MM.1S (cell line): ENCODE data around the gene LGMN.
A peak's percentile ranks its signal among the peaks of the same experiment; 100 is the strongest.

ENCODE experiments used
- DNase-seq: peaks from one replicate; pipeline ENCODE4 v3.0.0-alpha.2; 2015
- H2AFZ ChIP-seq: fragments of 300-600 bp; sonication (generic); 2 replicates; pipeline ENCODE4 v1.6.0; 2016; ENCODE audit warnings: antibody characterized with exemption, low read length
- H3F3A ChIP-seq: fragments of 300-600 bp; sonication (generic); 2 replicates; pipeline ENCODE4 v1.6.1; 2016; ENCODE audit warnings: mild to moderate bottlenecking, antibody characterized with exemption, low read length, moderate library complexity, mixed read lengths; ENCODE audit not compliant: insufficient read depth
- H3K27ac ChIP-seq: fragments of 300-600 bp; sonication (generic); 2 replicates; pipeline ENCODE4 v1.5.1; 2016; ENCODE audit warnings: mild to moderate bottlenecking, low read length
- H3K27me3 ChIP-seq: fragments of 300-600 bp; sonication (generic); replicated peaks from 2 replicates; pipeline ENCODE4 v1.6.0; 2016; ENCODE audit warnings: low read length; ENCODE audit not compliant: insufficient read depth
- H3K36me3 ChIP-seq: fragments of 300-600 bp; sonication (generic); replicated peaks from 2 replicates; pipeline ENCODE4 v1.6.1; 2016; ENCODE audit warnings: mild to moderate bottlenecking, low read length, mixed read lengths; ENCODE audit not compliant: insufficient read depth
- H3K4me1 ChIP-seq: fragments of 300-600 bp; sonication (generic); 2 replicates; pipeline ENCODE4 v1.6.1; 2016; ENCODE audit warnings: low read length, mixed read lengths
- H3K4me2 ChIP-seq: fragments of 300-600 bp; sonication (generic); 2 replicates; pipeline ENCODE4 v1.6.0; 2016; ENCODE audit warnings: low read depth, low read length
- H3K4me3 ChIP-seq: fragments of 300-600 bp; sonication (generic); 2 replicates; pipeline ENCODE4 v1.5.1; 2016; ENCODE audit warnings: low read length, mixed read lengths
- H3K79me2 ChIP-seq: fragments of 300-600 bp; sonication (generic); 2 replicates; pipeline ENCODE4 v1.6.1; 2016; ENCODE audit warnings: mixed run types, low read length, mixed read lengths
- H3K9ac ChIP-seq: fragments of 300-600 bp; sonication (generic); 2 replicates; pipeline ENCODE4 v1.6.1; 2016; ENCODE audit warnings: low read length, mixed read lengths
- H3K9me2 ChIP-seq: fragments of 300-600 bp; sonication (generic); replicated peaks from 2 replicates; pipeline ENCODE4 v1.6.1; 2016; ENCODE audit warnings: mild to moderate bottlenecking, low read length, mixed read lengths; ENCODE audit not compliant: insufficient read depth
- H3K9me3 ChIP-seq: fragments of 300-600 bp; sonication (generic); replicated peaks from 2 replicates; pipeline ENCODE4 v1.6.1; 2016; ENCODE audit warnings: mild to moderate bottlenecking, low read length, mixed read lengths; ENCODE audit not compliant: insufficient read depth
- H4K20me1 ChIP-seq: fragments of 300-600 bp; sonication (generic); 2 replicates; pipeline ENCODE4 v1.6.1; 2016; ENCODE audit warnings: mild to moderate bottlenecking, low read length, moderate library complexity, mixed read lengths; ENCODE audit not compliant: insufficient read depth
- CTCF ChIP-seq: fragments of 300-600 bp; sonication (generic); IDR thresholded peaks from 2 replicates; pipeline ENCODE4 v1.5.1; 2016; ENCODE audit warnings: antibody characterized with exemption, low read length, mixed read lengths
- EZH2 ChIP-seq: fragments of 300-600 bp; sonication (generic); optimal IDR thresholded peaks from 2 replicates; pipeline ENCODE3; 2017; ENCODE audit warnings: low read depth, mild to moderate bottlenecking, antibody characterized with exemption, low read length, mixed read lengths
- EZH2phosphoT487 ChIP-seq: fragments of 300-600 bp; sonication (generic); IDR thresholded peaks from 2 replicates; pipeline ENCODE4 v1.6.1; 2018; ENCODE audit warnings: antibody characterized with exemption, low read length

LGMN gene

GRCh38 chr14:92793709-92794546, 45.5 kb upstream of the LGMN start, which contains the start of gene GOLGA5:
GOLGA5 (plus strand) TSS chr14:92794305; CDS start chr14:92797438, 3,133 bp downstream.
- H3K9ac ChIP-seq, result peak within 1 kb of the TSS; percentile 95
- H3K4me3 ChIP-seq, result peak within 1 kb of the TSS; percentile 94
- H3K36me3 ChIP-seq, result no peaks in the 10 kb centered on the region
- no peaks in the 10 kb centered on the region for H3K27me3 ChIP-seq
- H3K27ac ChIP-seq, result peak within 1 kb of the TSS; percentile 29; the same call in 1 of the 2 replicates
- no peaks in the 10 kb centered on the region for H4K20me1 ChIP-seq
- H2AFZ ChIP-seq, result peak within 1 kb of the TSS; percentile 77
- H3F3A ChIP-seq, result no peaks in the 10 kb centered on the region
- TF ChIP-seq EZH2phosphoT487, result no peak
- TF ChIP-seq EZH2, result no peak
- TF ChIP-seq CTCF, result no peak
- peak within 1 kb of the TSS; percentile 51 for H3K4me2 ChIP-seq
- no peaks in the 10 kb centered on the region for H3K9me2 ChIP-seq
- peak; percentile 92 for DNase-seq
- H3K79me2 ChIP-seq, result peaks cover 23% of the 10 kb centered on the region
- H3K4me1 ChIP-seq, result peaks cover 4% of the 10 kb centered on the region; the same call in 1 of the 2 replicates
- no peaks in the 10 kb centered on the region for H3K9me3 ChIP-seq

- no peaks in the 10 kb centered on the region for H3F3A ChIP-seq
- H3K4me3 ChIP-seq, result no peak overlapping the region
- no peak overlapping the region for H3K27ac ChIP-seq
- peaks cover 23% of the 10 kb centered on the region for H3K79me2 ChIP-seq
- DNase-seq, result no peak
- peaks cover 4% of the 10 kb centered on the region; the same call in 1 of the 2 replicates for H3K4me1 ChIP-seq
- no peaks in the 10 kb centered on the region for H3K9me2 ChIP-seq
- H3K36me3 ChIP-seq, result no peaks in the 10 kb centered on the region
- no peaks in the 10 kb centered on the region for H3K9me3 ChIP-seq
- no peak overlapping the region for H3K4me2 ChIP-seq
- TF ChIP-seq EZH2 (no peak), EZH2phosphoT487 (no peak), CTCF (no peak)
- H4K20me1 ChIP-seq, result no peaks in the 10 kb centered on the region
- H3K9ac ChIP-seq, result no peak overlapping the region
- no peaks in the 10 kb centered on the region for H3K27me3 ChIP-seq
- H2AFZ ChIP-seq, result peak overlapping the region; percentile 77; the same call in 1 of the 2 replicates
Measured at GRCh38 chr14:92792885-92793284, 44.5 kb upstream of the LGMN start.

GRCh38 chr14:92789457-92790089, 41.1 kb upstream of the LGMN start:
- DNase-seq, result no peak

More at GRCh38 chr14:92789457-92790089, 41.1 kb upstream of the LGMN start:
- Histone ChIP-seq H2AFZ (no peak overlapping the region), H3K27me3 (no peaks in the 10 kb centered on the region), H4K20me1 (no peaks in the 10 kb centered on the region), H3K79me2 (peaks cover 4% of the 10 kb centered on the region), H3K9me2 (no peaks in the 10 kb centered on the region), H3F3A (no peaks in the 10 kb centered on the region), H3K27ac (no peak overlapping the region), H3K36me3 (no peaks in the 10 kb centered on the region), H3K9ac (no peak overlapping the region), H3K4me1 (peaks cover 4% of the 10 kb centered on the region; the same call in 1 of the 2 replicates), H3K4me2 (no peak overlapping the region), H3K9me3 (no peaks in the 10 kb centered on the region), H3K4me3 (no peak overlapping the region)
- no peak for TF ChIP-seq EZH2phosphoT487
- TF ChIP-seq CTCF, result no peak
- TF ChIP-seq EZH2, result no peak
